IMR-90 (cell line): ENCODE results near the gene S100B. TPM values are rescaled to one million over a fixed set of nuclear protein-coding genes. Genes with fewer than 3 reads are reported as not detected.

Experiments
- ATAC-seq: fragments of 200-7000 bp; cut with Tn5 transposase; 2 replicates; pipeline ENCODE4 v1.9.1; 2020; ENCODE audit warnings: low read depth, mild to moderate bottlenecking, moderate library complexity
- BruUV-seq: library from RNA; stranded (reverse); fragments of 400-500 nt; replicated peaks from 2 replicates; lab custom pipeline; 2021; lab: Mats Ljungman, UMichigan
- CTCF ChIA-PET: fragments of 300-600 bp; formaldehyde crosslinking; extraction: SDS; loops from one replicate; lab custom pipeline; 2021; ENCODE audit warnings: antibody characterized with exemption; lab: Yijun Ruan, JAX
- POLR2A ChIA-PET: fragments of 300-600 bp; sonication (Branson Sonifier 250); formaldehyde crosslinking; loops from one replicate; lab custom pipeline; 2022; ENCODE audit warnings: antibody characterized with exemption; ENCODE audit not compliant: unreplicated experiment; lab: Charles Lee
- DNase-seq: peaks from one replicate; pipeline ENCODE4 v3.0.0; 2013
- H2AFZ ChIP-seq: replicated peaks from 2 replicates; pipeline ENCODE3; 2013; ENCODE audit warnings: low read length, mild to moderate bottlenecking; ENCODE audit not compliant: poor library complexity
- H2AK5ac ChIP-seq: 2 replicates; pipeline ENCODE4 v1.6.1; 2013; ENCODE audit warnings: low read depth, low read length, inconsistent platforms
- H2AK9ac ChIP-seq: replicated peaks from 2 replicates; pipeline ENCODE3; 2013; ENCODE audit warnings: mild to moderate bottlenecking, low read depth, low read length, moderate library complexity; ENCODE audit not compliant: poor library complexity
- H2BK120ac ChIP-seq: 2 replicates; pipeline ENCODE4 v1.6.1; 2013; ENCODE audit warnings: low read depth, low read length, inconsistent platforms
- H2BK15ac ChIP-seq: 3 replicates; pipeline ENCODE4 v1.6.1; 2013; ENCODE audit warnings: low read depth, low read length, inconsistent platforms
- H2BK20ac ChIP-seq: 2 replicates; pipeline ENCODE4 v1.6.1; 2013; ENCODE audit warnings: low read depth, mild to moderate bottlenecking, inconsistent platforms, low read length, moderate library complexity
- H2BK5ac ChIP-seq: 2 replicates; pipeline ENCODE4 v1.6.1; 2013; ENCODE audit warnings: mild to moderate bottlenecking, low read depth, low read length, inconsistent platforms; ENCODE audit not compliant: poor library complexity, severe bottlenecking
- H3K14ac ChIP-seq: replicated peaks from 2 replicates; pipeline ENCODE4 v1.6.1; 2013; ENCODE audit warnings: low read depth, low read length, inconsistent platforms
- H3K18ac ChIP-seq: 2 replicates; pipeline ENCODE4 v1.6.1; 2013; ENCODE audit warnings: low read depth, low read length, control low read depth
- H3K23ac ChIP-seq: 2 replicates; pipeline ENCODE4 v1.6.1; 2013; ENCODE audit warnings: low read depth, low read length, inconsistent platforms
- H3K27ac ChIP-seq: 2 replicates; pipeline ENCODE4 v1.5.1; 2013; ENCODE audit warnings: mild to moderate bottlenecking, control low read depth, low read length; ENCODE audit not compliant: insufficient read depth
- H3K27me3 ChIP-seq: 2 replicates; pipeline ENCODE4 v1.6.1; 2013; ENCODE audit warnings: low read length; ENCODE audit not compliant: control insufficient read depth, insufficient read depth
- H3K36me3 ChIP-seq: 2 replicates; pipeline ENCODE4 v1.6.1; 2013; ENCODE audit warnings: low read length, mixed read lengths; ENCODE audit not compliant: control insufficient read depth, insufficient read depth
- H3K4ac ChIP-seq: 2 replicates; pipeline ENCODE4 v1.6.1; 2013; ENCODE audit warnings: low read depth, low read length, inconsistent platforms
- H3K4me1 ChIP-seq: 2 replicates; pipeline ENCODE4 v1.6.1; 2013; ENCODE audit warnings: low read length, mixed read lengths; ENCODE audit not compliant: control insufficient read depth, insufficient read depth
- H3K4me2 ChIP-seq: 2 replicates; pipeline ENCODE4 v1.6.1; 2013; ENCODE audit warnings: low read depth, mild to moderate bottlenecking, control low read depth, low read length, moderate library complexity
- H3K4me3 ChIP-seq: 2 replicates; pipeline ENCODE4 v1.5.1; 2013; ENCODE audit warnings: low read depth, mild to moderate bottlenecking, control low read depth, low read length, moderate library complexity; ENCODE audit not compliant: insufficient read depth
- H3K56ac ChIP-seq: 2 replicates; pipeline ENCODE4 v1.6.1; 2013; ENCODE audit warnings: low read length, inconsistent platforms; ENCODE audit not compliant: insufficient read depth; ENCODE audit errors: extremely low read depth
- H3K79me1 ChIP-seq, 2 experiments: 2 replicates each; pipeline ENCODE4 v1.6.1; 2013; ENCODE audit warnings: low read length in 2 of 2, inconsistent platforms in 1 of 2, low read depth in 1 of 2
- H3K9ac ChIP-seq: 2 replicates; pipeline ENCODE4 v1.6.1; 2013; ENCODE audit warnings: low read depth, low read length, control low read depth
- H3K9me1 ChIP-seq: 2 replicates; pipeline ENCODE4 v1.6.1; 2013; ENCODE audit warnings: low read length, inconsistent platforms; ENCODE audit not compliant: insufficient read depth
- H3K9me3 ChIP-seq: 2 replicates; pipeline ENCODE4 v1.6.1; 2013; ENCODE audit warnings: low read length; ENCODE audit not compliant: control insufficient read depth, insufficient read depth
- H4K20me1 ChIP-seq: 2 replicates; pipeline ENCODE4 v1.6.1; 2013; ENCODE audit warnings: low read length, inconsistent platforms; ENCODE audit not compliant: insufficient read depth
- H4K5ac ChIP-seq: 2 replicates; pipeline ENCODE4 v1.6.1; 2013; ENCODE audit warnings: mild to moderate bottlenecking, low read depth, low read length, control low read depth
- H4K8ac ChIP-seq, 2 experiments: 2 replicates each; pipeline ENCODE4 v1.6.1; 2013; ENCODE audit warnings: low read depth in 2 of 2, low read length in 2 of 2, control low read depth in 1 of 2, inconsistent platforms in 1 of 2
- H4K91ac ChIP-seq: 2 replicates; pipeline ENCODE4 v1.6.1; 2013; ENCODE audit warnings: low read depth, low read length, inconsistent platforms; ENCODE audit not compliant: insufficient read depth
- CEBPB ChIP-seq: IDR thresholded peaks from 2 replicates; pipeline ENCODE4 v1.6.1; 2012; ENCODE audit warnings: low read depth, low read length, improper control_type of control experiment
- CHD1 ChIP-seq: IDR thresholded peaks from 2 replicates; pipeline ENCODE4 v1.6.1; 2012; ENCODE audit warnings: low read depth, low read length, improper control_type of control experiment
- CTCF ChIP-seq: conservative IDR thresholded peaks from 2 replicates; pipeline ENCODE4 v1.5.1; 2012; ENCODE audit warnings: mild to moderate bottlenecking, low read depth, low read length, improper control_type of control experiment
- FOS ChIP-seq: fragments of 150-350 bp; IDR thresholded peaks from 2 replicates; pipeline ENCODE4 v1.6.1; 2016; ENCODE audit warnings: low read depth, low read length
- MAFK ChIP-seq: IDR thresholded peaks from 2 replicates; pipeline ENCODE4 v1.6.1; 2012; ENCODE audit warnings: low read depth, low read length, improper control_type of control experiment
- MAZ ChIP-seq: IDR thresholded peaks from 2 replicates; pipeline ENCODE4 v1.6.1; 2012; ENCODE audit warnings: low read depth, mild to moderate bottlenecking, low read length, improper control_type of control experiment, moderate library complexity, borderline replicate concordance
- NFE2L2 ChIP-seq: fragments of 150-350 bp; IDR thresholded peaks from 2 replicates; pipeline ENCODE4 v1.6.1; 2016; ENCODE audit warnings: low read depth, mild to moderate bottlenecking, low read length
- RFX5 ChIP-seq: IDR thresholded peaks from 2 replicates; pipeline ENCODE4 v1.8.0; 2012; ENCODE audit warnings: low read depth, mild to moderate bottlenecking, low read length, moderate library complexity
- WGBS, 2 experiments: methylation state at CpG; one replicate each; pipeline versions ENCODE4 v1.1.5 to v1.1.7; 2013; ENCODE audit warnings: missing lambda C conversion rate in 2 of 2; ENCODE audit not compliant: insufficient read length in 1 of 2; ENCODE audit errors: extremely low coverage in 2 of 2; 5-methylcytosine and 5-hydroxymethylcytosine counted together
- dilution Hi-C: fragments of 300-500 bp; cut with HindIII; formaldehyde crosslinking; loops from one replicate; pipeline ENCODE4 v1.14.3; 2018; ENCODE audit warnings: low sequenced_read_pairs; ENCODE audit not compliant: unreplicated experiment
- in situ Hi-C: fragments of 300-500 bp; cut with MboI; formaldehyde crosslinking; loops from 3 replicates; pipeline ENCODE4 v1.14.3; 2019; ENCODE audit warnings: low sequenced_read_pairs, inconsistent platforms, mixed read lengths
- intact Hi-C: fragments of 100-400 bp; cut with micrococcal nuclease; formaldehyde crosslinking; loops from 2 replicates; pipeline ENCODE4 v1.10.0; 2022
- polyA plus RNA-seq, 3 experiments: library from polyadenylated mRNA; depleted of rRNA; stranded (reverse); fragments of >200 nt; gene quantifications; 2 replicates each; pipeline ENCODE4 v1.2.3, GENCODE V29; 2012; ENCODE audit warnings: low replicate concordance in 1 of 3
- total RNA-seq: library from RNA; depleted of rRNA; stranded (reverse); fragments of >200 nt; gene quantifications from 2 replicates; pipeline ENCODE4 v1.2.3, GENCODE V29; 2012
- TF ChIP-seq, protein P1 (sequence below): fragments of 150-350 bp; IDR thresholded peaks from 2 replicates; pipeline ENCODE4 v1.6.1; 2017; ENCODE audit warnings: mild to moderate bottlenecking, antibody characterized with exemption, low read length, low read depth

Gene S100B
- total and polyA plus RNA-seq, 2 of the 4 experiments (the other 2 are of a cell fraction): 0.18 to 0.26 TPM

- H3K4me3 ChIP-seq: no peak overlapping the region
- H3K9me3 ChIP-seq: no peaks in the 10 kb centered on the region
- DNase-seq: no peak
- ChIA-PET CTCF (interaction anchor here (0.6 kb wide), 1 partner anchor 85 kb away, joined by 3 read pairs; no protein-coding TSS in a partner anchor), POLR2A (no interaction called here)
- peak overlapping the region; percentile 42 for H2AK9ac ChIP-seq
- no peak overlapping the region for H3K27ac ChIP-seq
- H3K4ac ChIP-seq: no peak overlapping the region
- H2AK5ac ChIP-seq: no peak overlapping the region
- H2BK15ac ChIP-seq: no peak overlapping the region
- H3K36me3 ChIP-seq: peaks cover 56% of the 10 kb centered on the region
- H2BK5ac ChIP-seq: no peak overlapping the region
- H4K91ac ChIP-seq: no peak overlapping the region
- H3K4me2 ChIP-seq: no peak overlapping the region
- H4K8ac ChIP-seq: no peak overlapping the region
- H2BK20ac ChIP-seq: no peak overlapping the region
- H3K56ac ChIP-seq: no peak overlapping the region
- no peak for ATAC-seq
- H3K9ac ChIP-seq: no peak overlapping the region
- H4K5ac ChIP-seq: no peak overlapping the region
- H2BK120ac ChIP-seq: no peak overlapping the region
- H3K79me1 ChIP-seq: no peaks in the 10 kb centered on the region
- no peak overlapping the region for H3K14ac ChIP-seq
- dilution Hi-C loops (no loop called here), intact Hi-C loops (no loop called here), in situ Hi-C loops (no loop called here)
- H3K9me1 ChIP-seq: no peaks in the 10 kb centered on the region
- H3K4me1 ChIP-seq: no peaks in the 10 kb centered on the region
- H3K23ac ChIP-seq: no peak overlapping the region
- TF ChIP-seq CTCF (no peak), NFE2L2 (no peak), CHD1 (no peak), FOS (no peak), RFX5 (no peak), CEBPB (no peak), MAZ (no peak), MAFK (no peak)
- TF ChIP-seq, protein P1, sequence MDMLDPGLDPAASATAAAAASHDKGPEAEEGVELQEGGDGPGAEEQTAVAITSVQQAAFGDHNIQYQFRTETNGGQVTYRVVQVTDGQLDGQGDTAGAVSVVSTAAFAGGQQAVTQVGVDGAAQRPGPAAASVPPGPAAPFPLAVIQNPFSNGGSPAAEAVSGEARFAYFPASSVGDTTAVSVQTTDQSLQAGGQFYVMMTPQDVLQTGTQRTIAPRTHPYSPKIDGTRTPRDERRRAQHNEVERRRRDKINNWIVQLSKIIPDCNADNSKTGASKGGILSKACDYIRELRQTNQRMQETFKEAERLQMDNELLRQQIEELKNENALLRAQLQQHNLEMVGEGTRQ: no peak
- BruUV-seq: no TSS peak
- no peaks in the 10 kb centered on the region for H3K27me3 ChIP-seq
- H3K18ac ChIP-seq: no peak overlapping the region
- no peak overlapping the region for H2AFZ ChIP-seq
- no peaks in the 10 kb centered on the region; the same call in 1 of the 2 replicates for H4K20me1 ChIP-seq
- WGBS, 2 experiments: 95% methylated on average over 4 of the region's 30 CpGs; no CpG with 5 or more reads in 1 of the 2 experiments
Observed at GRCh38 chr21:46554431-46555224, 50.3 kb downstream of the S100B start.
